ENCODE measurements around the gene SLC34A3.

- TF ChIP-seq TAF1 (IDR thresholded peaks at IDR 0.05; ENCODE audit: borderline replicate concordance, low read depth, low read length) (no peak), POLR2A (IDR thresholded peaks at IDR 0.05; ENCODE audit: low read depth, low read length) (no peak), POLR2AphosphoS5 (IDR thresholded peaks at IDR 0.05; ENCODE audit: low read depth, low read length) (no peak)
Observed at GRCh38 chr9:137263506-137263905, 32.8 kb downstream of the SLC34A3 start.

All from GM12892 (cell line).